ENCODE measurements around the gene MATN1. TPM values are rescaled to one million over a fixed set of nuclear protein-coding genes. Genes with fewer than 3 reads are reported as not detected.

The MATN1 gene
- polyA plus RNA-seq, 3 donors: 0.07 TPM; not detected in 2

GRCh38 chr1:30757352-30758120 lies 34.2 kb upstream of the MATN1 start, which contains the start of gene LAPTM5:
Gene LAPTM5, minus strand, starts transcription at chr1:30757774. Its CDS starts 29 bp downstream, at chr1:30757745.
- Mint-ChIP-seq H3K27ac (peak within 1 kb of the TSS; percentile 99 to 100 (median 100)), H3K4me1 (peaks cover 63% of the 10 kb centered on the region), H3K4me3 (peak within 1 kb of the TSS; percentile 92 to 97), H3K9me3 (peaks cover 0 to 10% (median 3%) of the 10 kb centered on the region in 7 donors), H3K36me3 (peaks cover 31 to 41% of the 10 kb centered on the region in 2 donors), H3K27me3 (ENCODE audit: low read depth in 3 of 3) (peaks cover 0 to under 1% (median 0%) of the 10 kb centered on the region in 3 donors)
- WGBS (ENCODE audit: insufficient coverage): 0% methylated on average over 11 of the region's 21 CpGs
- Histone ChIP-seq H3K36me3 (replicated peaks in 1 of 2; ENCODE audit: control insufficient read depth in 1 of 2, insufficient read depth in 2 of 2, low read length in 2 of 2) (peaks cover 2 to 7% of the 10 kb centered on the region in 2 donors), H3K4me1 (ENCODE audit: control insufficient read depth in 1 of 2, insufficient read depth in 2 of 2, low read length in 2 of 2) (peaks cover 84 to 87% of the 10 kb centered on the region in 2 donors), H3K79me2 (ENCODE audit: insufficient read depth, low read length) (peaks cover 74% of the 10 kb centered on the region), H3K27me3 (ENCODE audit: control insufficient read depth in 2 of 2, insufficient read depth in 2 of 2, low read length in 2 of 2) (no peaks in the 10 kb centered on the region), H3K4me3 (replicated peaks in 1 of 3; ENCODE audit: low read depth in 2 of 3, low read length in 3 of 3) (peak within 1 kb of the TSS; percentile 86 to 96 (median 96)), H2AFZ (ENCODE audit: insufficient read depth, low read depth, low read length, poor library complexity, severe bottlenecking) (no peak within 1 kb of the TSS), H3K9ac (ENCODE audit: insufficient read depth, low read length, poor library complexity, severe bottlenecking) (peak within 1 kb of the TSS; percentile 100), H4K20me1 (ENCODE audit: insufficient read depth, low read length) (peaks cover 84% of the 10 kb centered on the region), H3K27ac (ENCODE audit: low read depth in 1 of 2, low read length in 2 of 2) (peak within 1 kb of the TSS; percentile 97 to 100), H3K4me2 (replicated peaks; ENCODE audit: extremely low read depth, low read length, poor library complexity, severe bottlenecking) (peak within 1 kb of the TSS; percentile 98), H3K9me3 (replicated peaks in 1 of 2; ENCODE audit: control insufficient read depth in 1 of 2, insufficient read depth in 1 of 2, low read length in 2 of 2) (no peaks in the 10 kb centered on the region)
- peak; percentile 91 for DNase-seq
- no peak for TF ChIP-seq CTCF (IDR thresholded peaks at IDR 0.05)
- intact Hi-C loops (cut with micrococcal nuclease): loop anchor here (2.0 kb wide), 2 partner anchors 21 to 39 kb away; no protein-coding TSS in a partner anchor

GRCh38 chr1:30756545-30757351 lies 33.4 kb upstream of the MATN1 start:
- no peak overlapping the region for H2AFZ ChIP-seq (ENCODE audit: insufficient read depth, low read depth, low read length, poor library complexity, severe bottlenecking)
- intact Hi-C loops (cut with micrococcal nuclease): loop anchor here (2.0 kb wide), 1 partner anchor 38 kb away; no protein-coding TSS in a partner anchor

More at GRCh38 chr1:30756545-30757351, 33.4 kb upstream of the MATN1 start:
- peaks cover 84 to 87% of the 10 kb centered on the region in 2 donors for H3K4me1 ChIP-seq (ENCODE audit: control insufficient read depth in 1 of 2, insufficient read depth in 2 of 2, low read length in 2 of 2)
- TF ChIP-seq CTCF (IDR thresholded peaks at IDR 0.05): no peak
- H3K36me3 ChIP-seq (replicated peaks in 1 of 2; ENCODE audit: control insufficient read depth in 1 of 2, insufficient read depth in 2 of 2, low read length in 2 of 2): peaks cover 10 to 15% of the 10 kb centered on the region in 2 donors
- WGBS (ENCODE audit: insufficient coverage): 0% methylated on average over 16 of the region's 17 CpGs
- H3K4me2 ChIP-seq (replicated peaks; ENCODE audit: extremely low read depth, low read length, poor library complexity, severe bottlenecking): peak overlapping the region; percentile 98
- H3K9me3 ChIP-seq (replicated peaks in 1 of 2; ENCODE audit: control insufficient read depth in 1 of 2, insufficient read depth in 1 of 2, low read length in 2 of 2): no peaks in the 10 kb centered on the region
- Mint-ChIP-seq H3K4me1 (peaks cover 66% of the 10 kb centered on the region), H3K27ac (peak overlapping the region; percentile 99 to 100 (median 100)), H3K4me3 (peak overlapping the region; percentile 92 to 97), H3K36me3 (peaks cover 38 to 49% of the 10 kb centered on the region in 2 donors), H3K9me3 (peaks cover 0 to 10% (median 3%) of the 10 kb centered on the region in 7 donors), H3K27me3 (ENCODE audit: low read depth in 3 of 3) (peaks cover 0 to 3% (median 0%) of the 10 kb centered on the region in 3 donors)
- no peaks in the 10 kb centered on the region for H3K27me3 ChIP-seq (ENCODE audit: control insufficient read depth in 2 of 2, insufficient read depth in 2 of 2, low read length in 2 of 2)
- H3K9ac ChIP-seq (ENCODE audit: insufficient read depth, low read length, poor library complexity, severe bottlenecking): peak overlapping the region; percentile 100
- H3K27ac ChIP-seq (ENCODE audit: low read depth in 1 of 2, low read length in 2 of 2): peak overlapping the region; percentile 97 to 100
- peaks cover 84% of the 10 kb centered on the region for H4K20me1 ChIP-seq (ENCODE audit: insufficient read depth, low read length)
- peak overlapping the region; percentile 86 to 96 (median 96) for H3K4me3 ChIP-seq (replicated peaks in 1 of 3; ENCODE audit: low read depth in 2 of 3, low read length in 3 of 3)
- H3K79me2 ChIP-seq (ENCODE audit: insufficient read depth, low read length): peaks cover 80% of the 10 kb centered on the region
- peak; percentile 99 to 100 (median 100) for DNase-seq

All from CD14-positive monocyte (primary cell).